Measurements from ENCODE around the gene MECR. TPM values are rescaled to one million over a fixed set of nuclear protein-coding genes. Genes with fewer than 3 reads are reported as not detected.

Gene MECR
- total RNA-seq, 2 donors from 2014 or later, result 21.2 to 36.2 TPM

DNA sequence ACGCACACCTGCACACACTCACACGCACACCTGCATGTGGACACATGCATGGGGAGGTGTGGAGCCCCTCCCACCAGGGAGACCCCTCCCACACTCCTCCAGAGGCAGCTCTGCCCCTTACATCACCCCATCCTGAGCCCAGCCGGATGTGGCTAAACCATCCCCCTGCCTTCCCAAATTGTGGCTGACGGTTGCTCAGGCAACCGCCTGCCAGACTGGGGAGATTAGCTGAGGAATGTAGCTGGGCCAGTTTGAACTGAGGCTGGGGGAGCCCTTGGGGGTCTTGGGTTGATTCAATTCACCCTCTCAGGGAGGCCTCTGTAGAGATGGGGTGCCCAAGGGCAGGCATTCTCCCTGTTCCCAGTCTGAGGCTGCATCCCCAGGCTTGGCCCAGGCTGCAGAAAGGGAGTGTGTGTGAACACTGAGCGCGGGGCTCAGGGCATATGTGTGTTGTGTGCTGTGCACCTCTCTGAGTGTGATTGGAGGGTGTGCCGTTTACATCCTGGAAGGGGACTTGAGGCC is 18.5 kb upstream of the MECR start:
- ATAC-seq (no peak), DNase-seq (ENCODE audit: low spot score) (no peak)
- Mint-ChIP-seq H3K27ac (no peak overlapping the region), H3K4me3 (no peak overlapping the region), H3K4me1 (ENCODE audit: low read depth in 2 of 2) (no peaks in the 10 kb centered on the region), H3K27me3 (peaks cover 14 to 15% of the 10 kb centered on the region in 2 donors), H3K9me3 (no peaks in the 10 kb centered on the region), H3K36me3 (no peaks in the 10 kb centered on the region)

DNA sequence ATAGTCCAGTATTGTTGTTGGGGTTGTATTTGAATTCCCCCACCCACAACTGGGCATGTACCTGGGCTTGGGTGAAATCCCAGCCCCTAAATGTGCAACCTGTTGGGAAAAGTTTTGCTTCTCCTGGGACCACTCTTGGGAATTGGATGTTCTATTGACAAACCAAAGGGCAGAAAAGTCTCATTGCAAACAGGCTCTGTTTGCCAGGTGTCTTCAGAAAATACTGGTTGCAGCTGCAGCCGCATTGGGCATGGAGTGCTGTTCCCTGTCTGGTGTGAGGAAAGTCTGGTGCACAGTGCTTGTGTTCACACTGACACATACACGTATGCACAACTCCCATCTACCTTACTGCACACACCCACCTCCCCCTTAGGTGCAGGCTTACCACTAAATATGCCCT is 17.7 kb upstream of the MECR start:
- H3K9me3 Mint-ChIP-seq, result no peaks in the 10 kb centered on the region
- DNase-seq (ENCODE audit: low spot score) (no peak), ATAC-seq (no peak)
- no peak overlapping the region for H3K4me3 Mint-ChIP-seq
- H3K36me3 Mint-ChIP-seq, result no peaks in the 10 kb centered on the region
- no peaks in the 10 kb centered on the region for H3K4me1 Mint-ChIP-seq (ENCODE audit: low read depth in 2 of 2)
- H3K27ac Mint-ChIP-seq, result no peak overlapping the region
- peaks cover 14 to 15% of the 10 kb centered on the region in 2 donors for H3K27me3 Mint-ChIP-seq

DNA sequence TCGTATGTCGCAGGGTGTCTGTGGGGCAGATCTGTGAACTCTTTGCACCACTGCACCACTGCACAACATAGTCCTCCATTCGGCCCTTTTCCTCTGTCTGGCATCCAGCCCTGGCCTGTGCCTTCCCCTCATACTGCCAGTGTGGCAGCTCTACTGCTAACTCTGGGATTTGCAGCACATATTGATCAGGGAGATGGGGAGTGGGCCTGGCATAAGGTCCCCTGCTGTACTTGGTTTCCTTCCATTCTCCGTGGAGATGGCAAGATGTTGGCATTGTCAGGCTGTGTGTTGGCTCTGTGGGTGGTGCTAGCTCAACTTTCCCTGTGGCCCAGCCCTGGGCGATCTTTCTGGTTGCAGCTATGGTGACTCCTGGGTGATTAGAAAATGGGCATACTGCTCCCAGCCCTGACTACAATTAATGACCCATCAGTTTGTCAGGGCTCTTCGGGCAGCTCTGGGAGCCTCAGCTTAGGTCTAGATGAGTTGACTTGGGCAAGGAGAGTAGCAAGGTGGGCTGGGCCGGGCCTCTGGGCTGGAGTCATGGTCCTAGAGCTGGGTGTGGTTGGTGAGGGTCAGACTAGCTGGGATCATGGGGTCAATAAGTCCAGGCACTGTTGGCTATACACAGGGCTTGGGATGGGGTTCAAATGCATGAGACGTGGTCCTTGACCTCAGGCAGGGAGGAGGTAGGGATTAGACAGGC is 17.0 kb upstream of the MECR start:
- DNase-seq (ENCODE audit: low spot score), result no peak
- Mint-ChIP-seq H3K27ac (no peak overlapping the region), H3K27me3 (peaks cover 14 to 15% of the 10 kb centered on the region in 2 donors), H3K9me3 (no peaks in the 10 kb centered on the region), H3K4me1 (ENCODE audit: low read depth in 2 of 2) (no peaks in the 10 kb centered on the region), H3K4me3 (no peak overlapping the region), H3K36me3 (no peaks in the 10 kb centered on the region)
- ATAC-seq, result peak in 1 of 2 donors; percentile 6

DNA sequence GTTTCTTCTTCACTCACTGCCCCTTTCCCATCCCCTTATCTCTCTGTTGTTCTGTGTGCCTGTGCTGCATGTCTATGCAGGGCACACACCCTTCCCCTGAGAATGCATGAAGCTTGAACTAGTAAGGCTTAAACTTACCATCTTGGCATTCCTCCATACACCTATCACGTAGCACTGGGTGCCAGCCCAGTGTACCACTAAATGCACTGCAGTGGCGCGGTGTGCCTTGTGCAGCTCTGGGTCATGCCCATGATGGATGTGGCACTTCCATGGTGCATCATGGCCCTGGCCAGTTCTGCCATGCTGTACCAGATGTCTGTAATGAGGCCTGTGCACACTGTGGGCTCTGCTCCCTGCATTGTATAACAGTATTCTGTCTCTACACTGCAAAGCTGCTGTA is 16.3 kb upstream of the MECR start:
- ATAC-seq (peak in 1 of 2 donors; percentile 10), DNase-seq (ENCODE audit: low spot score) (no peak)
- Mint-ChIP-seq H3K27me3 (peaks cover 14 to 16% of the 10 kb centered on the region in 2 donors), H3K4me1 (ENCODE audit: low read depth in 2 of 2) (no peaks in the 10 kb centered on the region), H3K9me3 (no peaks in the 10 kb centered on the region), H3K27ac (no peak overlapping the region), H3K4me3 (no peak overlapping the region), H3K36me3 (no peaks in the 10 kb centered on the region)

DNA sequence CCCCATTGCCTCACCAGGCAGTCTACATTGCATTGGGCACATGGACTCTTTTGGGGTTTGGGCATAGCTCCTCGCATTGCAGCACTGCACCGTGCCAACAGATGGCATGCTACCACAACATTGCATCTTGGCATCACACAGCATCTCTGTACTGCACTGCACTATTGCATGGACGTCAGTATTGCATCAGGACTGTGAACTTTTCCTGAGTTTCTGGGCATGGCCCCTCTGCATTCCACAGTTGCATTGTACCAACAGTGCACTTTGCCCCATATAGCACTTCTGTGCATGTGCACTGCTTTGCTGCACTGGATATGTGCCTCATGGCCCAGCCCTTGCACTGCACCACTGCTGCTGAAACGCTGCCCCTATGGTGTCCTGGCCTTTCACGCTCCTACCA is 15.1 kb upstream of the MECR start:
- Mint-ChIP-seq H3K27me3 (peaks cover 20 to 28% of the 10 kb centered on the region in 2 donors), H3K9me3 (no peaks in the 10 kb centered on the region), H3K27ac (no peak overlapping the region), H3K36me3 (no peaks in the 10 kb centered on the region), H3K4me3 (no peak overlapping the region), H3K4me1 (ENCODE audit: low read depth in 2 of 2) (no peaks in the 10 kb centered on the region)
- no peak for DNase-seq (ENCODE audit: low spot score)
- no peak for ATAC-seq

DNA sequence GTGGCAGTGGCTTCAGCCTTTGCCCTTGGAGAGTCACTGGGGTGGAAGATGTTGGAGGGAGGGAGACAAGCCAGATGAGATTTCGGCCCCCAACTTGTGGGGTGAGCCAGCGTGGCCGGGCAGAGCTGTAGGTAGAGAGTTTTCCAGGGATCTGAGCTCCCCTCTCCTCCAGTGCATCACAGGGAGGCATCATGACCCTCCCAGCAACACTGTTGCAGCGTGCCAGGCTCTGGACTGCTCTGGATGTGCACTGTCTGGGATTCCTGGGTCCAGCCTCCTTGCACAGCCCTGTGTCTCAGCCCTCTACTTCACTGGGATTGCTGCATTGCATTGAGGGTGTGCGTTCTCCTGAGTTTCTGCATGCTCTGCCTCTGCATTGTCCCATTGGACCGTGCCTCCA is 14.5 kb upstream of the MECR start:
- no peak for ATAC-seq
- Mint-ChIP-seq H3K4me1 (ENCODE audit: low read depth in 2 of 2) (no peaks in the 10 kb centered on the region), H3K27ac (no peak overlapping the region), H3K36me3 (no peaks in the 10 kb centered on the region), H3K27me3 (peaks cover 23 to 33% of the 10 kb centered on the region in 2 donors), H3K9me3 (no peaks in the 10 kb centered on the region), H3K4me3 (no peak overlapping the region)
- no peak for DNase-seq (ENCODE audit: low spot score)

DNA sequence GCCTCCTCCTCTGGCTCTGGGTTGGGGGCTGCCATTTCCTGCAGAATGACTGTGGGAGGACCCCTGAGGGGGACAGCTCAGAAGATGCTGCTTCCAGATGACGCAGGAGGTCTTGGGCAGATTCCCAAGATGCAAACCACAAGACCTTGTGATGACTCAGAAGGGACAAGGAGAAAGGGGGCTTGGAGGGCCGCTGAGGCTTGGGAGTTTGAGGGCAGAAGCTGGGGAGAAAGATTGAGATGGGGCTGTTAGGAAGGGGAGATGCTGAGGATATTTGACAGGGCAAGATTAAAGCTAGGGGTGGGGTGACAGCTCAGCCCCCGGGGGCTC is 13.1 kb upstream of the MECR start:
- Mint-ChIP-seq H3K4me1 (ENCODE audit: low read depth in 2 of 2) (peaks cover 0 to 1% of the 10 kb centered on the region in 2 donors), H3K4me3 (no peak overlapping the region), H3K9me3 (no peaks in the 10 kb centered on the region), H3K27me3 (peaks cover 28 to 47% of the 10 kb centered on the region in 2 donors), H3K27ac (no peak overlapping the region), H3K36me3 (no peaks in the 10 kb centered on the region)
- no peak for ATAC-seq
- DNase-seq (ENCODE audit: low spot score), result no peak

DNA sequence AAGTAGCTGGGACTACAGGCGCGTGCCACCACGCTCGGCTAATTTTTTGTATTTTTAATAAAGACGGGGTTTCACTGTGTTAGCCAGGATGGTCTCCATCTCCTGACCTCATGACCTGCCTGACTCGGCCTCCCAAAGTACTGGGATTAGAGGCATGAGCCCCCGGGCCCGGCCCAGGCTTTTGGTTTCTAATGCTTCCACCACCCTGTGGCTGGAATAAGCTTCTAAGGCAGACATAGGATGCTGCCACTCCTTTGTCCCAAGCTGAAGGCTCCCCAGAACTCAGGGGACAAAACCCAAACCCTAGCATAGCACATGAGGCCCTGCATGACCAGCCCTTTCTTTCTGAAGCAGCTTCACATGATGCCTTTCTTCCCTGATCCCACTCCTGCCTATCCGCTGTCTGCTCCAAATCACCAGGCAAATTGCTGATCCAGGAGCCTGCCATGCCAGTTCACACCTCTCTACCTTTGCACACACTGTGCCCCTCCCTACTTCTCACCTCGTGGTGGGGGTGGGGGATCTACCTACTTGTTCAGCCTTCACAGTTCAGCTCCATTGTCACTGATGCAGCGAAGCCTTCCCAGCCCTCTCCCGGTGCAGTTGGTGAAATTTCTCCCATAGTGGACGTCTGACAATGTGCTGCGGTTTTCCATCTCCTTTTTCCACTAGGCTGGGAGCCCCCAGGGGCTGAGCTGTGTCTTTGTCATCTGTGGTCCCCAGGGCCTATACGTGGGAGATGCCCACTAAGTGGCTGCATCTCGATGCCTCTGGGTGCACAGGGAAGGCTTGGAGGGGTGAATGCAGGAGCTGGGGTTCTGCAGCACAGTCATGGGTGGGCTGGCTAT is 12.5 kb upstream of the MECR start:
- no peak for DNase-seq (ENCODE audit: low spot score)
- Mint-ChIP-seq H3K36me3 (no peaks in the 10 kb centered on the region), H3K9me3 (no peaks in the 10 kb centered on the region), H3K27ac (no peak overlapping the region), H3K4me3 (no peak overlapping the region), H3K4me1 (ENCODE audit: low read depth in 2 of 2) (peaks cover 3 to 5% of the 10 kb centered on the region in 2 donors), H3K27me3 (peaks cover 31 to 53% of the 10 kb centered on the region in 2 donors)
- no peak for ATAC-seq

DNA sequence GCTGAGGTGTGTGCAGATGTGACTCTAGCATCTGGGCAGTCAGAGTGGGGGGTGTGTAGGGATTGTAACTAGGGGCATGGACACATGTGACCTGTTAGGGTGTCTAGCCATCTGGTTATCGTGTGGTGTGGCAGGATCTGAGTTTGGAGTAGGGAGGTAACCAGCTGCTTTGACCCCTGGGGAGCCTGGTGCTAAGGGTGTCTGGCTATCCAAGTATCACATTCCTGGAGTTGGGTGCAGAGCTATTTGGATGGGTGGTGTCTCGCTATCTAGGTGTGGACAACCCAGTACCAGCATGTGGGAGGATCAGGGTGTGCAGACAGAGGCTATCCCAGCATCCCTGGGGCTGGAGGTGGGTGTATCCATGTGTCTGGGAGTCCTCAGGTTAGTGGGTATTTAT is 10.3 kb upstream of the MECR start:
- Mint-ChIP-seq H3K27me3 (peaks cover 32 to 55% of the 10 kb centered on the region in 2 donors), H3K27ac (no peak overlapping the region), H3K36me3 (peaks cover 7% of the 10 kb centered on the region), H3K4me3 (no peak overlapping the region), H3K4me1 (ENCODE audit: low read depth in 2 of 2) (peaks cover 14% of the 10 kb centered on the region in 2 donors), H3K9me3 (no peaks in the 10 kb centered on the region)
- DNase-seq (ENCODE audit: low spot score) (no peak), ATAC-seq (no peak)

DNA sequence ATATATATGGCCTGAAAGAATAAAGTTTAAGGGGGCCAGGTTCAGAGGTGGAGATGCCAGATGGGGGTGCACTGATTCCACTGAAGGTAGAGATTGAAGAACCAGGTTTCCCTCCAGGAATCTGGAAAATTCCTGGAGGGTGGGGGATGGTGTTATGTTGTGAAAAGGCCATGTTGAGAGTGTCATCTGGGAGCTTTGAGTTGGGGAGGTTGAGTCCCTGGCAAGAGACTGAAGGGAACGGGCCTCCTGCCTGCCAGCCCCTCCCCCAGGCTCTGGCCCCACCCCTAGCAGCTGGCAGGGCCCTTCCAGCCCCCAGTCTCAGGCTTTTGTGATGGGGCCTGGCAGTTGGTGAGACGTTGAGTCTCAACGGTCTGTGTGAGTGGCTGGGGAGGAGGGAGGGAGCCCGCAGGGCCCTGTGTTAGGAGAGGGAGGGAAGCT is 9.7 kb upstream of the MECR start:
- no peak for DNase-seq (ENCODE audit: low spot score)
- no peak overlapping the region for H3K4me3 Mint-ChIP-seq
- H3K36me3 Mint-ChIP-seq, result peaks cover 7% of the 10 kb centered on the region
- ATAC-seq, result no peak
- no peak overlapping the region for H3K27ac Mint-ChIP-seq
- H3K27me3 Mint-ChIP-seq, result peaks cover 31 to 55% of the 10 kb centered on the region in 2 donors
- H3K9me3 Mint-ChIP-seq, result no peaks in the 10 kb centered on the region
- peaks cover 17 to 18% of the 10 kb centered on the region in 2 donors for H3K4me1 Mint-ChIP-seq (ENCODE audit: low read depth in 2 of 2)

DNA sequence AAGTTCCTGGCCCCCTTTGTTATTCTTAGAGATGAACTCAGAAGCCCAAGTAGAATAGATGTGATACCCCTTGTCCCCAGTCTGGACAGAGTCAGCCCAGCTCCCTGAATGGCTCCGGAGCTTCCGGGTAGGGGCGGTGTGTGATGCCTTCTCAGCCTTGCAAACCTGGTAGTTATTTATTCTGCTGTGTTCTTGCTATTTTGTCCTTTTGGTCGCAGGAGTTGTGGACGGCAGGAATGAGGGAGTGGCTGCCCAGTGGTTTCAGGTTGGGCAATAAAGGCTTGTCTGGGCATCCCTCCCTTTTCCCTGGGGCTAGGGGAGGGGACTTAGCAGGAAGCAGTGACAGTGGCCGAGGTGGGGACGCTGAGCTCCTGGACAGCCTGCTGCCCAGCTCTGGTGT is 8.4 kb upstream of the MECR start:
- Mint-ChIP-seq H3K9me3 (no peaks in the 10 kb centered on the region), H3K36me3 (peaks cover 7% of the 10 kb centered on the region), H3K27me3 (peaks cover 35 to 64% of the 10 kb centered on the region in 2 donors), H3K4me3 (peak overlapping the region; percentile 71), H3K4me1 (ENCODE audit: low read depth in 2 of 2) (peaks cover 17 to 18% of the 10 kb centered on the region in 2 donors), H3K27ac (no peak overlapping the region)
- ATAC-seq (no peak), DNase-seq (ENCODE audit: low spot score) (no peak)

DNA sequence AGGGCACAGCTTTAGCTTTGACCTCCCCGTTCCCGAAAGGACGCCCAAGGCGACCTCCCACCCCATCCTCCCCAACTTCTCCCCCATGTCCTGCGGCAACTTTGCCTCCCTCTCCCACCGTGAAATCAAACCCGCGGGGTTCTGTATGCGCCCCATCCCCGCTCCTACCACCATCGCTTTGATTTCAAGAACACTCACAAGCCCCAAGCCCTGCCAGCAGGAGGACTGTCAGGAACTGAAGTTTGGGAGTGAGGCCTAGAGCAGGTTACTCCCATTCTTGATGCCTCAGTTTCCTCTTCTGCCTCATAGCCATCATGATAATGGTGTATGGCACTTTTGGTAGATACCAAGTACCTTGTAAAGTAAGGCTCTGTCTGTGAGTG is 7.9 kb upstream of the MECR start:
- ATAC-seq (no peak), DNase-seq (ENCODE audit: low spot score) (no peak)
- no peaks in the 10 kb centered on the region for H3K9me3 Mint-ChIP-seq
- H3K36me3 Mint-ChIP-seq, result peaks cover 7% of the 10 kb centered on the region
- no peak overlapping the region for H3K27ac Mint-ChIP-seq
- peak overlapping the region; percentile 71 for H3K4me3 Mint-ChIP-seq
- peaks cover 40 to 70% of the 10 kb centered on the region in 2 donors for H3K27me3 Mint-ChIP-seq
- peaks cover 17 to 18% of the 10 kb centered on the region in 2 donors for H3K4me1 Mint-ChIP-seq (ENCODE audit: low read depth in 2 of 2)

DNA sequence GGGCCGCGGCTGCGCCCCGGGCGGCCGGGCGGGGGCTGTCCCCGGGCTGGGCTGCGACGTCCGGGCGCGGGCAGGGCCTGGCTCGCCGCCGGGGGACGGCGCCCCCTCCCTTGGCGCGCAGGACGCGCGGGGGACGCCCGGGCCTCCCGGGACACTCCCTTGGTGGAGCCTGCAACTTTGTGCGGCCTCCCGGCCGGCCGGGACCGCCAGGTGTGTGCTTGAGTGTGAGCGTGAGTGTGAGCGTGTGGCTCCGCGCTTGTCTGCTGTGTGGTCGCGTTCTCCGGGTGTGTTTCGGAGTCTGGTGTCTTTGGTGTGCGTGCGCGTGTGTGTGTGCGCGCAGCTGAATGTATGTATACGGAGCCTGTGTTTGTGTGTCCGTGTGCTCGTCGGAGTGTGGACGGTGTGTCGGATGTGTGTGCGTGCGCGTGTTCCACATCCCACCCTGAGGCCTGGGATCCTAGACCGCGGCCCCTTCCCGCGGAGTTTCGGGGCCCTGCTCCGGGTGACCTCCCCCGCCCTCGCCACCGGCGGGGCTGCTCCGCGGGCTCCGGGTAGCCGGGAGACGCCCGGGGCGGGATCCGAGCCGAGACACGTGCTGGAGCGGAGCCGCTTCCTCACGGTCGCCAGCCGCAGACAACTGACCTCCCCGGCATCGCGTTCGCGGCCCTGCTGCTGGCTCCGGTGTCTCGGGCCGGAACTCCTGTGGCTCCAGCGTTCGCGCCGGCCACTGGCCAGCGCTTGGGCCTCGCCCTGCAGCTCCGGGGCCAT is 7.3 kb upstream of the MECR start:
- ATAC-seq, result peak in 1 of 2 donors; percentile 43
- Mint-ChIP-seq H3K9me3 (no peaks in the 10 kb centered on the region), H3K36me3 (peaks cover 7% of the 10 kb centered on the region), H3K27me3 (peaks cover 41 to 70% of the 10 kb centered on the region in 2 donors), H3K4me1 (ENCODE audit: low read depth in 2 of 2) (peaks cover 17 to 18% of the 10 kb centered on the region in 2 donors), H3K4me3 (peak overlapping the region; percentile 79), H3K27ac (no peak overlapping the region)
- no peak for DNase-seq (ENCODE audit: low spot score)

Measured in natural killer cell treated with Interleukin-12 subunit alpha and Interleukin-12 subunit beta and Interleukin-15 and Interleukin-18, amount 100 ng/mL, for 72 hours (primary cell).